DOHH2 (cell line): Measurements from ENCODE around the gene AHCYL1.

ENCODE experiments used
- CTCF ChIP-seq: fragments of 200-600 bp; sonication (generic); IDR thresholded peaks from one replicate; pipeline ENCODE4 v1.5.1; 2014; ENCODE audit warnings: antibody characterized with exemption, mild to moderate bottlenecking, low read depth, low read length; ENCODE audit not compliant: poor library complexity, severe bottlenecking
- EZH2phosphoT487 ChIP-seq: fragments of 200-600 bp; sonication (generic); IDR thresholded peaks from 2 replicates; pipeline ENCODE4 v1.6.1; 2017; ENCODE audit warnings: borderline replicate concordance, mild to moderate bottlenecking, antibody characterized with exemption, low read length, moderate library complexity, mixed read lengths

GRCh38 chr1:109960745-109961094 lies 23.8 kb upstream of the AHCYL1 start:
- TF ChIP-seq EZH2phosphoT487, result no peak
- no peak for TF ChIP-seq CTCF
